GM23338 (cell line): ENCODE results near the gene ALKBH1. TPM values are rescaled to one million over a fixed set of nuclear protein-coding genes. Genes with fewer than 3 reads are reported as not detected.

Experiments used
- ATAC-seq: fragments of 200-7000 bp; cut with Tn5 transposase; 3 replicates; pipeline ENCODE4 v1.9.1; 2020
- DNase-seq: peaks from one replicate; pipeline ENCODE4 v3.0.0-alpha.2; 2015; ENCODE audit warnings: low spot score
- H2AFZ ChIP-seq: fragments of 200-600 bp; sonication (generic); 2 replicates; pipeline ENCODE4 v1.8.0; 2016; ENCODE audit warnings: antibody characterized with exemption, mild to moderate bottlenecking, moderate library complexity
- H3F3A ChIP-seq: fragments of 200-600 bp; sonication (generic); replicated peaks from 2 replicates; pipeline ENCODE4 v1.8.0; 2017; ENCODE audit warnings: antibody characterized with exemption, mixed run types, low read depth
- H3K27ac ChIP-seq: fragments of 200-600 bp; sonication (generic); 2 replicates; pipeline ENCODE4 v1.6.1; 2016; ENCODE audit warnings: low read depth
- H3K27me3 ChIP-seq: fragments of 200-600 bp; sonication (generic); 2 replicates; pipeline ENCODE4 v1.8.0; 2016; ENCODE audit warnings: mild to moderate bottlenecking, mixed run types, moderate library complexity; ENCODE audit not compliant: insufficient read depth
- H3K36me3 ChIP-seq: fragments of 200-600 bp; sonication (generic); 2 replicates; pipeline ENCODE4 v1.8.0; 2016; ENCODE audit warnings: mild to moderate bottlenecking; ENCODE audit not compliant: insufficient read depth
- H3K4me1 ChIP-seq: fragments of 200-600 bp; sonication (generic); 2 replicates; pipeline ENCODE4 v1.8.0; 2016; ENCODE audit warnings: mild to moderate bottlenecking, moderate library complexity; ENCODE audit not compliant: insufficient read depth
- H3K4me2 ChIP-seq: fragments of 200-600 bp; sonication (generic); 2 replicates; pipeline ENCODE4 v1.7.1; 2017; ENCODE audit warnings: mixed run types
- H3K4me3 ChIP-seq: fragments of 200-600 bp; sonication (generic); 2 replicates; pipeline ENCODE4 v1.6.1; 2016; ENCODE audit warnings: mixed run types
- H3K79me2 ChIP-seq: fragments of 200-600 bp; sonication (generic); replicated peaks from 2 replicates; pipeline ENCODE4 v1.8.0; 2017; ENCODE audit warnings: mild to moderate bottlenecking; ENCODE audit not compliant: insufficient read depth
- H3K9me2 ChIP-seq: fragments of 200-600 bp; sonication (generic); 2 replicates; pipeline ENCODE4 v1.8.0; 2017; ENCODE audit not compliant: insufficient read depth
- H4K20me1 ChIP-seq: fragments of 200-600 bp; sonication (generic); replicated peaks from 2 replicates; pipeline ENCODE4 v1.8.0; 2017; ENCODE audit warnings: mild to moderate bottlenecking; ENCODE audit not compliant: insufficient read depth
- H3K27ac Mint-ChIP-seq: 2 replicates; pipeline ENCODE4 v1.8.0; 2020; ENCODE audit warnings: inconsistent platforms, mild to moderate bottlenecking, moderate library complexity, mixed read lengths
- H3K27me3 Mint-ChIP-seq: 3 replicates; pipeline ENCODE4 v1.8.0; 2022; ENCODE audit warnings: low read depth, mild to moderate bottlenecking, moderate library complexity, mixed read lengths, inconsistent platforms; ENCODE audit not compliant: insufficient read depth, poor library complexity
- H3K36me3 Mint-ChIP-seq: 3 replicates; pipeline ENCODE4 v1.8.0; 2021; ENCODE audit warnings: low read depth, mild to moderate bottlenecking, inconsistent platforms, moderate library complexity, mixed read lengths
- H3K4me1 Mint-ChIP-seq: 3 replicates; pipeline ENCODE4 v1.8.0; 2020; ENCODE audit warnings: mild to moderate bottlenecking, inconsistent platforms, mixed read lengths
- H3K4me3 Mint-ChIP-seq: 3 replicates; pipeline ENCODE4 v1.8.0; 2021; ENCODE audit warnings: moderate library complexity, mild to moderate bottlenecking, inconsistent platforms, mixed read lengths
- H3K9me3 Mint-ChIP-seq: 3 replicates; pipeline ENCODE4 v1.8.0; 2020; ENCODE audit warnings: moderate library complexity, mild to moderate bottlenecking, inconsistent platforms, mixed read lengths
- CREB1 ChIP-seq: fragments of 250-450 bp; sonication (Bioruptor Pico); IDR thresholded peaks from 2 replicates; pipeline ENCODE4 v1.5.0; 2020; ENCODE audit warnings: low read depth, mild to moderate bottlenecking, moderate library complexity
- EZH2 ChIP-seq: fragments of 200-600 bp; sonication (generic); IDR thresholded peaks from one replicate; pipeline ENCODE4 v1.8.0; 2017; ENCODE audit warnings: antibody characterized with exemption, mild to moderate bottlenecking, low read depth; ENCODE audit not compliant: unreplicated experiment
- EZH2phosphoT487 ChIP-seq: fragments of 200-600 bp; sonication (generic); IDR thresholded peaks from one replicate; pipeline ENCODE4 v1.8.1; 2018; ENCODE audit warnings: antibody characterized with exemption; ENCODE audit not compliant: unreplicated experiment
- JUNB ChIP-seq: IDR thresholded peaks from one replicate; pipeline ENCODE4 v1.6.1; 2016; ENCODE audit warnings: antibody characterized with exemption; ENCODE audit not compliant: unreplicated experiment
- NANOG ChIP-seq: IDR thresholded peaks from 2 replicates; pipeline ENCODE4 v1.6.1; 2016; ENCODE audit warnings: antibody characterized with exemption, borderline replicate concordance
- POLR2AphosphoS5 ChIP-seq: IDR thresholded peaks from 2 replicates; pipeline ENCODE4 v1.6.1; 2016; ENCODE audit warnings: antibody characterized with exemption, low read depth
- STAT1 ChIP-seq: IDR thresholded peaks from one replicate; pipeline ENCODE4 v1.6.1; 2016; ENCODE audit warnings: antibody characterized with exemption; ENCODE audit not compliant: unreplicated experiment
- ZNF114 ChIP-seq: fragments of 250-450 bp; sonication (Bioruptor Pico); IDR thresholded peaks from 2 replicates; pipeline ENCODE4 v1.5.0; 2020; ENCODE audit warnings: mild to moderate bottlenecking, moderate library complexity
- ZNF331 ChIP-seq: fragments of 250-450 bp; sonication (Bioruptor Pico); IDR thresholded peaks from 2 replicates; pipeline ENCODE4 v1.5.0; 2020; ENCODE audit warnings: low read depth, mild to moderate bottlenecking, moderate library complexity
- polyA plus RNA-seq: library from polyadenylated mRNA; unstranded; fragments of >200 nt; fragmentation: Nextera tagmentation; extraction: Ambion mirVana; gene quantifications from 2 replicates; pipeline ENCODE4 v1.2.1, GENCODE V29; 2016
- total RNA-seq: library from RNA; depleted of rRNA; stranded (reverse); fragments of >200 nt; shearing (Covaris generic); gene quantifications from 2 replicates; pipeline ENCODE4 v1.2.3, GENCODE V29; 2014
- TF ChIP-seq, protein P1 (sequence below), 2 experiments: fragments of 200-600 bp in 1 of 2; sonication (generic) in 1 of 2; conservative IDR thresholded peaks; 2 replicates each; pipeline versions ENCODE4 v1.5.1 to v1.6.1; 2016 to 2017; ENCODE audit warnings: antibody characterized with exemption in 2 of 2, low read depth in 2 of 2, mild to moderate bottlenecking in 2 of 2, moderate library complexity in 1 of 2
- TF ChIP-seq, protein P2 (sequence below): IDR thresholded peaks from 2 replicates; pipeline ENCODE4 v1.6.1; 2016; ENCODE audit warnings: antibody characterized with exemption
- TF ChIP-seq, protein P3 (sequence below): IDR thresholded peaks from one replicate; pipeline ENCODE4 v1.6.1; 2018; ENCODE audit warnings: antibody characterized with exemption; ENCODE audit not compliant: unreplicated experiment

The ALKBH1 gene
- total and polyA plus RNA-seq, 2 experiments from 2014 or later: 13.0 to 22.2 TPM

DNA sequence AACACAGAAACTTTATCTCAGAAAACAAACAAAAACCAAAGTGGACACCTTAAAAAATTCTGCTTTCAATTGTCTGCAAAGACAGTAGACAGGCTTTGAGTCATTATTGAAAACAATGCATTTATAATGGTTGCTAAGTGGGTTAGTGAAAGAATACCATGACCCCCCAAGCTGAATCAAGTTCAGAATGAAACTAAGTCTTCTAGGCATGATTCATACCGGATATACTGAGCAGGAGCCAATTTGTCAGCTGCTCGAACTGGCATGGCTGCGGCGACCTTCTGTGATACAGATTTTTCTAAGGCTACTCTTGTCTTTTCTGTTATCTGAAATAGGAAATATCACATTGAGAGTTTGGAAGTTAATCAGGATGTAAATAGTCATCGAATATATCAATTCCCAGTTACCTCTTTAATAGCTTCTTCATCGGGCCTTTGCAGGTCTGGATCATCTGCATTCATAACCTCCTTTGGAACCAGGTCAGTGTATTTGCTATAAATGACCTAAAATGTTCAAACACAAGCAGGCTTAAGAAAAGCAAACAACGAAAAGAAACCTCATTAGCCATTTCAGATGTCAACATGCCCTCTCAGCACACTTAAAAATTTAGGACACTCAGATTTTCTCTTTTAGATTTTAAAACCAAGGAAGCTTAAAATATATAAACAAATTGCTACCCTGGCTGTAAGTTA is 30.9 kb upstream of the ALKBH1 start:
- H4K20me1 ChIP-seq: peaks cover 10% of the 10 kb centered on the region; the same call in 1 of the 2 replicates
- no peak for DNase-seq
- TF ChIP-seq EZH2phosphoT487 (no peak), NANOG (no peak), POLR2AphosphoS5 (no peak), ZNF114 (CRISPR knock-in tag) (no peak), STAT1 (no peak)
- TF ChIP-seq, protein P1, sequence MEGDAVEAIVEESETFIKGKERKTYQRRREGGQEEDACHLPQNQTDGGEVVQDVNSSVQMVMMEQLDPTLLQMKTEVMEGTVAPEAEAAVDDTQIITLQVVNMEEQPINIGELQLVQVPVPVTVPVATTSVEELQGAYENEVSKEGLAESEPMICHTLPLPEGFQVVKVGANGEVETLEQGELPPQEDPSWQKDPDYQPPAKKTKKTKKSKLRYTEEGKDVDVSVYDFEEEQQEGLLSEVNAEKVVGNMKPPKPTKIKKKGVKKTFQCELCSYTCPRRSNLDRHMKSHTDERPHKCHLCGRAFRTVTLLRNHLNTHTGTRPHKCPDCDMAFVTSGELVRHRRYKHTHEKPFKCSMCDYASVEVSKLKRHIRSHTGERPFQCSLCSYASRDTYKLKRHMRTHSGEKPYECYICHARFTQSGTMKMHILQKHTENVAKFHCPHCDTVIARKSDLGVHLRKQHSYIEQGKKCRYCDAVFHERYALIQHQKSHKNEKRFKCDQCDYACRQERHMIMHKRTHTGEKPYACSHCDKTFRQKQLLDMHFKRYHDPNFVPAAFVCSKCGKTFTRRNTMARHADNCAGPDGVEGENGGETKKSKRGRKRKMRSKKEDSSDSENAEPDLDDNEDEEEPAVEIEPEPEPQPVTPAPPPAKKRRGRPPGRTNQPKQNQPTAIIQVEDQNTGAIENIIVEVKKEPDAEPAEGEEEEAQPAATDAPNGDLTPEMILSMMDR (conservative IDR thresholded peaks at IDR 0.05; ENCODE audit: low read depth in 2 of 2): no peak
- no peak for ATAC-seq
- no peaks in the 10 kb centered on the region for H3F3A ChIP-seq
- H3K4me1 Mint-ChIP-seq: no peaks in the 10 kb centered on the region
- no peaks in the 10 kb centered on the region for H3K4me1 ChIP-seq
- no peak overlapping the region for H3K4me3 Mint-ChIP-seq
- no peaks in the 10 kb centered on the region for H3K9me2 ChIP-seq
- peaks cover 48% of the 10 kb centered on the region for H3K36me3 Mint-ChIP-seq
- H3K27ac ChIP-seq: no peak overlapping the region
- H3K27me3 Mint-ChIP-seq: no peaks in the 10 kb centered on the region
- no peak overlapping the region for H3K27ac Mint-ChIP-seq
- peaks cover 21% of the 10 kb centered on the region for H3K79me2 ChIP-seq
- peaks cover 46% of the 10 kb centered on the region for H3K36me3 ChIP-seq
- H3K4me2 ChIP-seq: no peak overlapping the region
- H3K9me3 Mint-ChIP-seq: no peaks in the 10 kb centered on the region
- H3K4me3 ChIP-seq: no peak overlapping the region
- no peaks in the 10 kb centered on the region for H3K27me3 ChIP-seq
- no peak overlapping the region for H2AFZ ChIP-seq

DNA sequence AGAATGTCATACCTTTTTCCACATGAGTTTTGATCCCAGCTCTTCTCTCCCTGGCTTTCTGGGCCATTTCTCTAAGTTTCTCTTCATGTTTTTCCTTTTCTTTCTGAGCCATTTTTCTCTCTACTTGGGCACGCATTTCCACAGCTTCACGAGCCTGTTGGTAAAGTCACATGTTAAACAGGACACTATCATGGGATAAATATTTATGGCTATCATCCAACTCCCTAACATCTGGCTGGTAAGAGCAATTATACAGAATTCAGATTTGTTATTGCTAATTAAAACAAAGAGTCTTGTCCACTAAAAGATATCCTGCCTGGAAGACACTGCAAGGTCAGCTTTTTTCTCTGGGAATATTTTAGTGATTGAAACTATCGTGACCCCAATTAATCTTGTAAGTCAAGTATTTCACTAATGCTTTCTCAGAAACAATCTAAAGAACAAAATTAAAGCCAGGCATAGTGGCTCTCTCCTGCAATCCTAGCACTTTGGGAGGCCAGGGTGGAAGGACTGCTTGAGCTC is 23.2 kb upstream of the ALKBH1 start:
- Histone ChIP-seq H3K4me3 (no peak overlapping the region), H3K79me2 (no peaks in the 10 kb centered on the region), H3K9me2 (no peaks in the 10 kb centered on the region), H3F3A (no peaks in the 10 kb centered on the region), H3K4me2 (no peak overlapping the region), H3K36me3 (peaks cover 69% of the 10 kb centered on the region), H2AFZ (no peak overlapping the region), H3K27me3 (no peaks in the 10 kb centered on the region), H4K20me1 (peaks cover 7% of the 10 kb centered on the region), H3K4me1 (no peaks in the 10 kb centered on the region), H3K27ac (no peak overlapping the region)
- DNase-seq (no peak), ATAC-seq (no peak)
- H3K4me1 Mint-ChIP-seq: no peaks in the 10 kb centered on the region
- no peaks in the 10 kb centered on the region for H3K27me3 Mint-ChIP-seq
- no peak overlapping the region for H3K4me3 Mint-ChIP-seq
- H3K27ac Mint-ChIP-seq: no peak overlapping the region
- H3K9me3 Mint-ChIP-seq: no peaks in the 10 kb centered on the region
- peaks cover 84% of the 10 kb centered on the region for H3K36me3 Mint-ChIP-seq
- TF ChIP-seq EZH2: no peak
- no peak for TF ChIP-seq ZNF331 (CRISPR knock-in tag)
- TF ChIP-seq JUNB: no peak
- TF ChIP-seq, protein P2, sequence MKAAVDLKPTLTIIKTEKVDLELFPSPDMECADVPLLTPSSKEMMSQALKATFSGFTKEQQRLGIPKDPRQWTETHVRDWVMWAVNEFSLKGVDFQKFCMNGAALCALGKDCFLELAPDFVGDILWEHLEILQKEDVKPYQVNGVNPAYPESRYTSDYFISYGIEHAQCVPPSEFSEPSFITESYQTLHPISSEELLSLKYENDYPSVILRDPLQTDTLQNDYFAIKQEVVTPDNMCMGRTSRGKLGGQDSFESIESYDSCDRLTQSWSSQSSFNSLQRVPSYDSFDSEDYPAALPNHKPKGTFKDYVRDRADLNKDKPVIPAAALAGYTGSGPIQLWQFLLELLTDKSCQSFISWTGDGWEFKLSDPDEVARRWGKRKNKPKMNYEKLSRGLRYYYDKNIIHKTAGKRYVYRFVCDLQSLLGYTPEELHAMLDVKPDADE: no peak
- TF ChIP-seq ZNF114 (CRISPR knock-in tag): no peak
- TF ChIP-seq, protein P1 (conservative IDR thresholded peaks at IDR 0.05; ENCODE audit: low read depth in 2 of 2): no peak
- no peak for TF ChIP-seq NANOG
- no peak for TF ChIP-seq EZH2phosphoT487
- TF ChIP-seq, protein P3, sequence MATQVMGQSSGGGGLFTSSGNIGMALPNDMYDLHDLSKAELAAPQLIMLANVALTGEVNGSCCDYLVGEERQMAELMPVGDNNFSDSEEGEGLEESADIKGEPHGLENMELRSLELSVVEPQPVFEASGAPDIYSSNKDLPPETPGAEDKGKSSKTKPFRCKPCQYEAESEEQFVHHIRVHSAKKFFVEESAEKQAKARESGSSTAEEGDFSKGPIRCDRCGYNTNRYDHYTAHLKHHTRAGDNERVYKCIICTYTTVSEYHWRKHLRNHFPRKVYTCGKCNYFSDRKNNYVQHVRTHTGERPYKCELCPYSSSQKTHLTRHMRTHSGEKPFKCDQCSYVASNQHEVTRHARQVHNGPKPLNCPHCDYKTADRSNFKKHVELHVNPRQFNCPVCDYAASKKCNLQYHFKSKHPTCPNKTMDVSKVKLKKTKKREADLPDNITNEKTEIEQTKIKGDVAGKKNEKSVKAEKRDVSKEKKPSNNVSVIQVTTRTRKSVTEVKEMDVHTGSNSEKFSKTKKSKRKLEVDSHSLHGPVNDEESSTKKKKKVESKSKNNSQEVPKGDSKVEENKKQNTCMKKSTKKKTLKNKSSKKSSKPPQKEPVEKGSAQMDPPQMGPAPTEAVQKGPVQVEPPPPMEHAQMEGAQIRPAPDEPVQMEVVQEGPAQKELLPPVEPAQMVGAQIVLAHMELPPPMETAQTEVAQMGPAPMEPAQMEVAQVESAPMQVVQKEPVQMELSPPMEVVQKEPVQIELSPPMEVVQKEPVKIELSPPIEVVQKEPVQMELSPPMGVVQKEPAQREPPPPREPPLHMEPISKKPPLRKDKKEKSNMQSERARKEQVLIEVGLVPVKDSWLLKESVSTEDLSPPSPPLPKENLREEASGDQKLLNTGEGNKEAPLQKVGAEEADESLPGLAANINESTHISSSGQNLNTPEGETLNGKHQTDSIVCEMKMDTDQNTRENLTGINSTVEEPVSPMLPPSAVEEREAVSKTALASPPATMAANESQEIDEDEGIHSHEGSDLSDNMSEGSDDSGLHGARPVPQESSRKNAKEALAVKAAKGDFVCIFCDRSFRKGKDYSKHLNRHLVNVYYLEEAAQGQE: no peak
- TF ChIP-seq STAT1: no peak
- TF ChIP-seq CREB1 (CRISPR knock-in tag): no peak
